ENCODE results near the gene MAGEB16. TPM values are rescaled to one million over a fixed set of nuclear protein-coding genes. Genes with fewer than 3 reads are reported as not detected.

MAGEB16 gene
- total RNA-seq (2022) (not detected in 2 replicates), Bru-seq, nascent RNA (not detected), BruChase-seq, experiment 1, labeled RNA remaining after a 6-hour chase (not detected), BruChase-seq, experiment 2, labeled RNA remaining after a 2-hour chase (not detected)
- long read RNA-seq, result 0 reads

DNA sequence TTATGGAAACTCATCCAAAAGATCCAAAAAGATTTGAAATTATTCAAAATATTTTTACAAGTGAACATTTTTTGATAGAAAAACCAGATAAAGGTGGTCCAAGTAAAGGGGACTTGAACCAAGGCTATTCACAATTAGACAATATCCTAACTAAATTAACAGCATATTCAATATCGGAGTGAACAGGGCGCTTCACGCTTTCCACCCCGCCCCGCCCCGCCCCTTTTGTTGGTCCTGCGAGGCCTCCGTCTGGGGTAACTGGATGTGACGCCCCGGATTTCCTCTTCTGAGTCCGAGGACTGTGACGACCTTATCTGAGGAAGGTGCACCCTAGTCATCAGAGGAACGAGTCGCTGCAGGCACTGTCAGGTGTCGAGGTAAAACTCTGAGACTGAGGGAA is at the start of gene MAGEB16:
TSS of gene MAGEB16 (plus strand) at position 301 of the 400 bp plus-strand sequence. CDS start 3,855 bp downstream, outside the sequence.
- no peaks in the 10 kb centered on the region for H3K27me3 Mint-ChIP-seq (ENCODE audit: insufficient read depth, unreplicated experiment)
- CTCF ChIA-PET, result no interaction called here
- no peaks in the 10 kb centered on the region for H3K9me3 Mint-ChIP-seq (ENCODE audit: unreplicated experiment)
- POLR2A ChIA-PET, result no interaction called here
- no peak within 1 kb of the TSS for H3K4me3 Mint-ChIP-seq (ENCODE audit: unreplicated experiment)
- intact Hi-C loops (cut with micrococcal nuclease), result no loop called here
- H3K27ac Mint-ChIP-seq (ENCODE audit: low read depth, unreplicated experiment), result no peak within 1 kb of the TSS
- H3K36me3 Mint-ChIP-seq (ENCODE audit: insufficient read depth, unreplicated experiment), result no peaks in the 10 kb centered on the region
- BruUV-seq (replicated peaks), result no TSS peak
- no peaks in the 10 kb centered on the region for H3K4me1 Mint-ChIP-seq (ENCODE audit: insufficient read depth, unreplicated experiment)
- TF ChIP-seq, protein P1, sequence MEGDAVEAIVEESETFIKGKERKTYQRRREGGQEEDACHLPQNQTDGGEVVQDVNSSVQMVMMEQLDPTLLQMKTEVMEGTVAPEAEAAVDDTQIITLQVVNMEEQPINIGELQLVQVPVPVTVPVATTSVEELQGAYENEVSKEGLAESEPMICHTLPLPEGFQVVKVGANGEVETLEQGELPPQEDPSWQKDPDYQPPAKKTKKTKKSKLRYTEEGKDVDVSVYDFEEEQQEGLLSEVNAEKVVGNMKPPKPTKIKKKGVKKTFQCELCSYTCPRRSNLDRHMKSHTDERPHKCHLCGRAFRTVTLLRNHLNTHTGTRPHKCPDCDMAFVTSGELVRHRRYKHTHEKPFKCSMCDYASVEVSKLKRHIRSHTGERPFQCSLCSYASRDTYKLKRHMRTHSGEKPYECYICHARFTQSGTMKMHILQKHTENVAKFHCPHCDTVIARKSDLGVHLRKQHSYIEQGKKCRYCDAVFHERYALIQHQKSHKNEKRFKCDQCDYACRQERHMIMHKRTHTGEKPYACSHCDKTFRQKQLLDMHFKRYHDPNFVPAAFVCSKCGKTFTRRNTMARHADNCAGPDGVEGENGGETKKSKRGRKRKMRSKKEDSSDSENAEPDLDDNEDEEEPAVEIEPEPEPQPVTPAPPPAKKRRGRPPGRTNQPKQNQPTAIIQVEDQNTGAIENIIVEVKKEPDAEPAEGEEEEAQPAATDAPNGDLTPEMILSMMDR (IDR thresholded peaks at IDR 0.05; ENCODE audit: unreplicated experiment), result no peak
- DNase-seq (ENCODE audit: unreplicated experiment), result no peak

DNA sequence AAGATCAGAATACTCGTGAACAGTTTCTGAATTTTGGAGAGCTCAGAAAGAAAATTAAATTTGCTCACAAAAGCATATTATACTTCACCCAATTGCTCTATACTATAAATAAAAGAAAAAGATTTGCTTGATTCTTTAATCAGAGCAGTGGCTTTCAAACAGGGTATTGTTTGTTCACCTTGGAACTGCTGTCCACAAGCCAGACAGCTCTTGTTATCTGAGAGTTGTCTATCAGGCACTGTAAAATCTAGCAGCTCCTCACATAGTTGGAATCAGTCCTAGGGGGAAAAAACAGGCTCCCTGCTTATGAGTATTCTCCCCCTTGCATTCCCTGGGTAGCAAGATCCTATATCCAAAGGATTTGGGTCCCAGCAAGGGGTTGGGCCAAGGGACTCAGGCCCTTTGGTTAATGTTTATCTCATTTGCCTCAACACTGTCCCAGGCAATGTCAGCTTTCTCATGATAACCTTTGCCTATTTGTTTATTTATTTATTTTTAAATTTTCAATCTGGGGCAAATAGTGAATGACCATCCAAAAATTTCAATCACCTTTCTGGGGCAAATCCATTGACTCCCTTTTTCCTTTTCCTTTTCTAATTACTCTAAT is 24.1 kb upstream of the MAGEB16 start:
- POLR2A ChIA-PET, result no interaction called here
- H3K27me3 Mint-ChIP-seq (ENCODE audit: insufficient read depth, unreplicated experiment), result no peaks in the 10 kb centered on the region
- no peak for DNase-seq (ENCODE audit: unreplicated experiment)
- CTCF ChIA-PET, result interaction anchor here (0.6 kb wide), 1 partner anchor 1989 kb away, joined by 3 read pairs; no protein-coding TSS in a partner anchor
- no peaks in the 10 kb centered on the region for H3K36me3 Mint-ChIP-seq (ENCODE audit: insufficient read depth, unreplicated experiment)
- TF ChIP-seq, protein P1 (IDR thresholded peaks at IDR 0.05; ENCODE audit: unreplicated experiment), result no peak
- no peak overlapping the region for H3K4me3 Mint-ChIP-seq (ENCODE audit: unreplicated experiment)
- no TSS peak for BruUV-seq (replicated peaks)
- no peaks in the 10 kb centered on the region for H3K9me3 Mint-ChIP-seq (ENCODE audit: unreplicated experiment)
- no peaks in the 10 kb centered on the region for H3K4me1 Mint-ChIP-seq (ENCODE audit: insufficient read depth, unreplicated experiment)
- intact Hi-C loops (cut with micrococcal nuclease), result no loop called here
- no peak overlapping the region for H3K27ac Mint-ChIP-seq (ENCODE audit: low read depth, unreplicated experiment)

DNA sequence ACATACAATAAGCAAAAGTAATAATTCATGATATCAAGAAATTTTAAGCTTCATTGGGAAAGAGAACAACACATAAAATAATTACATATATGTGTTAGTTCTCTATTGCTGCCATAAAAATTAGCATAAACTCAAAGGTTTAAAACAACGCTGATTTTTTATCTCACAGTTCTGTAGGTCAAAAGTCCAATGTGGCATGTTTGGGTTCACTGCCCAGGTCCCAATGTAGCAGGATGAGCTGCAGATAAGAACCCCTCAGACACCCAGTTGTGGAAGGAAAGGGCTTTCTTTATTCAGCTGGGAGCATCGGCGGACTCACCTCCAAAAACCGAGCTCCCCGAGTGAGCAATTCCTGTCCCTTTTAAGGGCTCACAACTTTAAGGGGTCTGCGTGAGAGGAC is 13.1 kb upstream of the MAGEB16 start:
- H3K9me3 Mint-ChIP-seq (ENCODE audit: unreplicated experiment), result no peaks in the 10 kb centered on the region
- CTCF ChIA-PET, result no interaction called here
- no peak for DNase-seq (ENCODE audit: unreplicated experiment)
- intact Hi-C loops (cut with micrococcal nuclease), result no loop called here
- no peaks in the 10 kb centered on the region for H3K4me1 Mint-ChIP-seq (ENCODE audit: insufficient read depth, unreplicated experiment)
- H3K27ac Mint-ChIP-seq (ENCODE audit: low read depth, unreplicated experiment), result no peak overlapping the region
- H3K36me3 Mint-ChIP-seq (ENCODE audit: insufficient read depth, unreplicated experiment), result no peaks in the 10 kb centered on the region
- POLR2A ChIA-PET, result no interaction called here
- H3K4me3 Mint-ChIP-seq (ENCODE audit: unreplicated experiment), result no peak overlapping the region
- no TSS peak for BruUV-seq (replicated peaks)
- H3K27me3 Mint-ChIP-seq (ENCODE audit: insufficient read depth, unreplicated experiment), result peaks cover 33% of the 10 kb centered on the region
- TF ChIP-seq, protein P1 (IDR thresholded peaks at IDR 0.05; ENCODE audit: unreplicated experiment), result no peak

DNA sequence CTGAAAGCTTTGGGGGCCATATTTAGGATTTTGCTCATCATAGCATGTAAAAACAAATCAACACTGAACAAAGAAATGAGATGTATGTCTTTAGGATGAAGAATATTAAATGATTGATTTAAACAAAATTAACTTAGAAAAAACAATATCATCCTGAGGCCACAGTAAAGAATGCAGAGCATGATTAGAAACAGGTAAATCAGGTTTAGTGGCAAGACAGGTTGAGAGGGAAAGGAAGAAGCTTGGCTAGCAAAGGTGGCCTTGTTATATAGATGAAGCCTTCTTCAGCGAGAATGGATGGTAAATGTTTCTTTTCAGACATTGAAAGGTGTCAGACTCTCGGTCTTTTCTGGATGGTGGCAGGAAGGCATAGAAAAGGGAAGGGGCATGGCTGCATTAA is 11.9 kb upstream of the MAGEB16 start:
- H3K27ac Mint-ChIP-seq (ENCODE audit: low read depth, unreplicated experiment), result no peak overlapping the region
- intact Hi-C loops (cut with micrococcal nuclease), result no loop called here
- no TSS peak for BruUV-seq (replicated peaks)
- no peak for DNase-seq (ENCODE audit: unreplicated experiment)
- H3K36me3 Mint-ChIP-seq (ENCODE audit: insufficient read depth, unreplicated experiment), result no peaks in the 10 kb centered on the region
- no peaks in the 10 kb centered on the region for H3K4me1 Mint-ChIP-seq (ENCODE audit: insufficient read depth, unreplicated experiment)
- TF ChIP-seq, protein P1 (IDR thresholded peaks at IDR 0.05; ENCODE audit: unreplicated experiment), result no peak
- ChIA-PET POLR2A (no interaction called here), CTCF (no interaction called here)
- H3K4me3 Mint-ChIP-seq (ENCODE audit: unreplicated experiment), result no peak overlapping the region
- H3K27me3 Mint-ChIP-seq (ENCODE audit: insufficient read depth, unreplicated experiment), result peaks cover 33% of the 10 kb centered on the region
- no peaks in the 10 kb centered on the region for H3K9me3 Mint-ChIP-seq (ENCODE audit: unreplicated experiment)

All from MCF 10A (cell line).